ENCODE data around the gene RNF13.

DNA sequence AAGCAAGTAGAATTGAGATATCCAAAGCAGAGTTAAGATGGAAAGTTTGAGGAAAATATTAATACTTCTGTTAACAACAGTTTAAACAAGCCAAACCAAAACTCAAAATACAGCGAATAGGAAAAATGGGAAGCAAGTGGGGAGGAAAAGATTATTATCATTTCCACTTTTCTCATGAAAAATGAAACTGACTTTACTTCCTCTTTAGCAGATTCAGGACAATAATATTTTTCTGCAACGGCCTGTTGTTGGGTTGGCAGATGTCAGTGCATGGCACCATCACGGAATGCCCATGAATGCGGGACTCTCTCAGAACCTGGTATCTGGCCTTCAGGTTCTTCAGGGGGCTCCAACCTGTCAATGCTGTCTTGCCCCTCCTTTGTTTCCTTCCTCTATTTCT, 31.8 kb upstream of the RNF13 start:
- TF ChIP-seq, protein P1, sequence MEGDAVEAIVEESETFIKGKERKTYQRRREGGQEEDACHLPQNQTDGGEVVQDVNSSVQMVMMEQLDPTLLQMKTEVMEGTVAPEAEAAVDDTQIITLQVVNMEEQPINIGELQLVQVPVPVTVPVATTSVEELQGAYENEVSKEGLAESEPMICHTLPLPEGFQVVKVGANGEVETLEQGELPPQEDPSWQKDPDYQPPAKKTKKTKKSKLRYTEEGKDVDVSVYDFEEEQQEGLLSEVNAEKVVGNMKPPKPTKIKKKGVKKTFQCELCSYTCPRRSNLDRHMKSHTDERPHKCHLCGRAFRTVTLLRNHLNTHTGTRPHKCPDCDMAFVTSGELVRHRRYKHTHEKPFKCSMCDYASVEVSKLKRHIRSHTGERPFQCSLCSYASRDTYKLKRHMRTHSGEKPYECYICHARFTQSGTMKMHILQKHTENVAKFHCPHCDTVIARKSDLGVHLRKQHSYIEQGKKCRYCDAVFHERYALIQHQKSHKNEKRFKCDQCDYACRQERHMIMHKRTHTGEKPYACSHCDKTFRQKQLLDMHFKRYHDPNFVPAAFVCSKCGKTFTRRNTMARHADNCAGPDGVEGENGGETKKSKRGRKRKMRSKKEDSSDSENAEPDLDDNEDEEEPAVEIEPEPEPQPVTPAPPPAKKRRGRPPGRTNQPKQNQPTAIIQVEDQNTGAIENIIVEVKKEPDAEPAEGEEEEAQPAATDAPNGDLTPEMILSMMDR (conservative IDR thresholded peaks at IDR 0.05; ENCODE audit: low read depth, low read length), result no peak
- TF ChIP-seq EZH2 (IDR thresholded peaks at IDR 0.05; ENCODE audit: low read length, unreplicated experiment), result no peak
